Activated CD4-positive, alpha-beta T cell treated with anti-CD3 and anti-CD28 coated beads for 36 hours (primary cell): ENCODE results near the gene GSTM2. TPM values are rescaled to one million over a fixed set of nuclear protein-coding genes. Genes with fewer than 3 reads are reported as not detected.

ENCODE experiments used
- ATAC-seq: fragments of 200-7000 bp; cut with Tn5 transposase; one replicate; pipeline ENCODE4 v1.10.0; 2021; ENCODE audit warnings: mild to moderate bottlenecking, moderate library complexity
- CTCF ChIA-PET: fragments of 350-600 bp; sonication (Branson Sonifier 250); formaldehyde crosslinking; loops from one replicate; lab custom pipeline; 2021; ENCODE audit warnings: antibody characterized with exemption; lab: Charles Lee
- POLR2A ChIA-PET: fragments of 350-600 bp; sonication (Branson Sonifier 250); formaldehyde crosslinking; loops from one replicate; lab custom pipeline; 2021; ENCODE audit warnings: antibody characterized with exemption, inconsistent platforms; lab: Charles Lee
- DNase-seq: peaks from one replicate; pipeline ENCODE4 v3.0.0-alpha.2; 2020
- H3K27ac Mint-ChIP-seq: one replicate; pipeline ENCODE4 v1.8.0; 2021; ENCODE audit warnings: mixed read lengths
- H3K27me3 Mint-ChIP-seq: one replicate; pipeline ENCODE4 v1.8.0; 2021; ENCODE audit warnings: mixed read lengths
- H3K36me3 Mint-ChIP-seq: one replicate; pipeline ENCODE4 v1.8.0; 2021; ENCODE audit warnings: low read depth, mixed read lengths
- H3K4me1 Mint-ChIP-seq: one replicate; pipeline ENCODE4 v1.8.0; 2021; ENCODE audit warnings: mixed read lengths
- H3K4me3 Mint-ChIP-seq: one replicate; pipeline ENCODE4 v1.8.0; 2021; ENCODE audit warnings: mild to moderate bottlenecking, moderate library complexity, mixed read lengths
- H3K9me3 Mint-ChIP-seq: one replicate; pipeline ENCODE4 v1.8.0; 2021; ENCODE audit warnings: low read depth, mixed read lengths
- intact Hi-C, 2 experiments: fragments of 100-400 bp; cut with DNase I in 1 of 2; cut with micrococcal nuclease in 1 of 2; formaldehyde crosslinking; loops; one replicate each; pipeline versions ENCODE4 v1.14.2 to v1.15.1; 2022 to 2024; cut with DNase I, micrococcal nuclease
- total RNA-seq, 2 experiments: library from RNA; stranded (reverse); gene quantifications; one replicate each; pipeline ENCODE4 v1.2.3, GENCODE V29; 2021

GSTM2 gene
- total RNA-seq, 2 experiments from 2014 or later = 18.7 to 23.9 TPM

- CTCF ChIA-PET = interaction anchor here (0.6 to 2.4 kb wide), 8 partner anchors 13 to 140 kb away, joined by 3 to 14 read pairs (median 4); partner anchors contain the start of genes ATXN7L2 and GSTM1
- ATAC-seq (no peak), DNase-seq (no peak)
- no peaks in the 10 kb centered on the region for H3K27me3 Mint-ChIP-seq
- peaks cover 20% of the 10 kb centered on the region for H3K36me3 Mint-ChIP-seq
- POLR2A ChIA-PET = no interaction called here
- intact Hi-C loops = loop anchor here in 1 of 2 experiments (5.0 kb wide), 1 partner anchor 141 kb away; the partner anchor contains the start of gene ATXN7L2
- H3K27ac Mint-ChIP-seq = peak overlapping the region; percentile 72
- no peaks in the 10 kb centered on the region for H3K9me3 Mint-ChIP-seq
- peak overlapping the region; percentile 24 for H3K4me3 Mint-ChIP-seq
- peaks cover 41% of the 10 kb centered on the region for H3K4me1 Mint-ChIP-seq
Observed at GRCh38 chr1:109623601-109624161, 44.2 kb upstream of the GSTM2 start.

- ATAC-seq = no peak
- ChIA-PET CTCF (interaction anchor here (1.1 to 2.4 kb wide), 6 partner anchors 12 to 78 kb away, joined by 3 to 14 read pairs (median 5); no protein-coding TSS in a partner anchor), POLR2A (no interaction called here)
- intact Hi-C loops = loop anchor here in 1 of 2 experiments (5.0 kb wide), 1 partner anchor 142 kb away; the partner anchor contains the start of gene ATXN7L2
- Mint-ChIP-seq H3K27ac (peak overlapping the region; percentile 58), H3K4me3 (peak overlapping the region; percentile 24), H3K36me3 (peaks cover 25% of the 10 kb centered on the region), H3K4me1 (peaks cover 34% of the 10 kb centered on the region), H3K9me3 (no peaks in the 10 kb centered on the region), H3K27me3 (no peaks in the 10 kb centered on the region)
- DNase-seq = no peak
Observed at GRCh38 chr1:109624201-109625010, 43.5 kb upstream of the GSTM2 start.

- DNase-seq (no peak), ATAC-seq (no peak)
- H3K27me3 Mint-ChIP-seq = no peaks in the 10 kb centered on the region
- no peaks in the 10 kb centered on the region for H3K9me3 Mint-ChIP-seq
- no peak overlapping the region for H3K27ac Mint-ChIP-seq
- peaks cover 34% of the 10 kb centered on the region for H3K4me1 Mint-ChIP-seq
- peaks cover 32% of the 10 kb centered on the region for H3K36me3 Mint-ChIP-seq
- POLR2A ChIA-PET = interaction anchor here (1.6 kb wide), 1 partner anchor 79 kb away, joined by 4 read pairs; no protein-coding TSS in a partner anchor
- intact Hi-C loops = no loop called here
- no peak overlapping the region for H3K4me3 Mint-ChIP-seq
- CTCF ChIA-PET = interaction anchor here (1.1 to 2.4 kb wide), 5 partner anchors 11 to 92 kb away, joined by 3 to 14 read pairs (median 5); no protein-coding TSS in a partner anchor
Observed at GRCh38 chr1:109625176-109625575, 42.7 kb upstream of the GSTM2 start.

- intact Hi-C loops = no loop called here
- ChIA-PET POLR2A (interaction anchor here (1.6 kb wide), 1 partner anchor 79 kb away, joined by 4 read pairs; no protein-coding TSS in a partner anchor), CTCF (interaction anchor here (0.9 to 2.0 kb wide), 3 partner anchors 15 to 112 kb away, joined by 3 to 5 read pairs (median 5); no protein-coding TSS in a partner anchor)
- DNase-seq (no peak), ATAC-seq (no peak)
- H3K27me3 Mint-ChIP-seq = no peaks in the 10 kb centered on the region
- no peaks in the 10 kb centered on the region for H3K9me3 Mint-ChIP-seq
- H3K36me3 Mint-ChIP-seq = peaks cover 33% of the 10 kb centered on the region
- H3K4me1 Mint-ChIP-seq = peaks cover 34% of the 10 kb centered on the region
- no peak overlapping the region for H3K27ac Mint-ChIP-seq
- H3K4me3 Mint-ChIP-seq = no peak overlapping the region
Observed at GRCh38 chr1:109625601-109626560, 42.0 kb upstream of the GSTM2 start.

GRCh38 chr1:109626682-109627408 lies 41.0 kb upstream of the GSTM2 start:
- no peak for ATAC-seq
- H3K4me1 Mint-ChIP-seq = peaks cover 32% of the 10 kb centered on the region
- H3K4me3 Mint-ChIP-seq = no peak overlapping the region
- CTCF ChIA-PET = interaction anchor here (1.2 to 15.1 kb wide), 4 partner anchors 14 to 94 kb away, joined by 5 to 190 read pairs (median 8); partner anchors contain the start of gene GPR61
- POLR2A ChIA-PET = interaction anchor here (0.8 to 1.6 kb wide), 2 partner anchors 79 to 80 kb away, joined by 3 to 4 read pairs; no protein-coding TSS in a partner anchor
- intact Hi-C loops = no loop called here
- H3K27ac Mint-ChIP-seq = no peak overlapping the region
- H3K9me3 Mint-ChIP-seq = no peaks in the 10 kb centered on the region
- H3K27me3 Mint-ChIP-seq = no peaks in the 10 kb centered on the region
- peaks cover 36% of the 10 kb centered on the region for H3K36me3 Mint-ChIP-seq
- DNase-seq = no peak

- DNase-seq (no peak), ATAC-seq (no peak)
- ChIA-PET CTCF (interaction anchor here (0.7 to 15.1 kb wide), 3 partner anchors 13 to 714 kb away, joined by 3 to 190 read pairs (median 11); partner anchors contain the start of gene GPR61), POLR2A (no interaction called here)
- Mint-ChIP-seq H3K9me3 (no peaks in the 10 kb centered on the region), H3K36me3 (peaks cover 36% of the 10 kb centered on the region), H3K27me3 (no peaks in the 10 kb centered on the region), H3K4me3 (no peak overlapping the region), H3K4me1 (peaks cover 22% of the 10 kb centered on the region), H3K27ac (no peak overlapping the region)
- intact Hi-C loops = loop anchor here in 1 of 2 experiments (1.0 kb wide), 1 partner anchor 82 kb away; no protein-coding TSS in a partner anchor
Observed at GRCh38 chr1:109627692-109628399, 40.0 kb upstream of the GSTM2 start.

GRCh38 chr1:109628540-109629321 lies 39.1 kb upstream of the GSTM2 start:
- Mint-ChIP-seq H3K4me3 (no peak overlapping the region), H3K9me3 (no peaks in the 10 kb centered on the region), H3K4me1 (peaks cover 13% of the 10 kb centered on the region), H3K27me3 (no peaks in the 10 kb centered on the region), H3K36me3 (peaks cover 36% of the 10 kb centered on the region), H3K27ac (no peak overlapping the region)
- ChIA-PET POLR2A (interaction anchor here (2.1 kb wide), 1 partner anchor 83 kb away, joined by 7 read pairs; no protein-coding TSS in a partner anchor), CTCF (interaction anchor here (0.6 to 15.1 kb wide), 8 partner anchors 11 to 162 kb away, joined by 3 to 190 read pairs (median 4); partner anchors contain the start of gene GPR61)
- no peak for ATAC-seq
- intact Hi-C loops = loop anchor here in 1 of 2 experiments (1.0 kb wide), 1 partner anchor 82 kb away; no protein-coding TSS in a partner anchor
- no peak for DNase-seq

GRCh38 chr1:109629372-109630030 lies 38.4 kb upstream of the GSTM2 start:
- Mint-ChIP-seq H3K4me3 (no peak overlapping the region), H3K4me1 (peaks cover 10% of the 10 kb centered on the region), H3K27me3 (no peaks in the 10 kb centered on the region), H3K27ac (no peak overlapping the region), H3K9me3 (no peaks in the 10 kb centered on the region), H3K36me3 (peaks cover 36% of the 10 kb centered on the region)
- no peak for ATAC-seq
- CTCF ChIA-PET = interaction anchor here (0.6 to 15.1 kb wide), 12 partner anchors 9 to 162 kb away, joined by 3 to 190 read pairs (median 4); partner anchors contain the start of gene GPR61
- no peak for DNase-seq
- intact Hi-C loops = loop anchor here in 1 of 2 experiments (1.0 kb wide), 1 partner anchor 83 kb away; no protein-coding TSS in a partner anchor
- POLR2A ChIA-PET = interaction anchor here (2.1 kb wide), 1 partner anchor 83 kb away, joined by 7 read pairs; no protein-coding TSS in a partner anchor
